ENCODE results near the gene PRR14L. TPM values are rescaled to one million over a fixed set of nuclear protein-coding genes. Genes with fewer than 3 reads are reported as not detected.
A peak's percentile ranks its signal among the peaks of the same experiment; 100 is the strongest.

Gene PRR14L
- total and polyA plus RNA-seq, 2 of the 13 experiments (the other 11 are each of a cell fraction or from before 2014, with no cell fraction given), result 6.6 to 16.5 TPM

DNA sequence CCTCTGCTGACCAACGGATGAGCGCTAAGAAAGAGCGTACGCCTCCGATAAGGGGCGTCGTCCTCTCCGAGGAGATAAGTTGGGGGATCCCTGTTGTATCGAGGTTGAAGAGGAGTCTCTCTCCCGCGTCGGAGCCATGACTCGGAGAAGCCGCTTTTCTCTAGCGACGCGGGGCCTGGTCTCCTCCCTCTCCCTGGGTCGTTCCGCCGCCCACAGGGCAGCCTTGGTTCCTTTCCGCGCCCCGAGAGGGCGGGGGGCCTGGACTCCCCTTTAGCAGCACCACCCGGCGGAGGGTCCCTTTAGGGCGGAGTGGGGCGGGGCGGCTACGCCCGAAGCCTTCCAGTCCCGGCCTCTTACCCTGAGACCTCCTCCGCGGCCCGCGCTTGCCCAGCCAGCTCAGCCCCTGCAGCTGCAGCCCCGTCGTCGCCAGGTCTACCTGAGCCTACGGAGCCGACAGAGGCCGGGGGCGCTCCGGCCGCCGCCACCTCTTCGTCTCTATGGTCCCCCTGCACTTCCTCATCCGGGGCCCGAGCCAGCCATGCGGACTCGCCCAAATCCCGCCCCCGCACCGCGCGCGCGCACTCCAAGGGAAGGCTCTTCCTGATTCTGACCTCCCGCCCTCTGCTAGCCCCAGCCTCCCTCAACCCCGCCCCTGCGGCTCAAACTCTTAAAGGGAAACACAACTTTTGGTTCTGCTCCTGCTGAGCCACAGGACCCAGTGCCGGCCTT is at the start of gene PRR14L (continued):
- TF ChIP-seq PHF20 (CRISPR knock-in tag; IDR thresholded peaks at IDR 0.05) (peak; percentile 96), ZNF891 (CRISPR knock-in tag; IDR thresholded peaks at IDR 0.05) (0 out of 2 replicates have a peak, but pooled peaks have one; percentile 51), ZNF430 (CRISPR knock-in tag; IDR thresholded peaks at IDR 0.05) (peak; percentile 86; the same call in 1 of the 2 replicates), ZSCAN20 (CRISPR knock-in tag; IDR thresholded peaks at IDR 0.05; ENCODE audit: borderline replicate concordance) (no peak), ELF1 (CRISPR knock-in tag; IDR thresholded peaks at IDR 0.05) (peak; percentile 99), SKI (IDR thresholded peaks at IDR 0.05; ENCODE audit: partially characterized antibody) (peak; percentile 44), WIZ (CRISPR knock-in tag; IDR thresholded peaks at IDR 0.05) (peak; percentile 70; the same call in 1 of the 2 replicates), TOPORS (CRISPR knock-in tag; IDR thresholded peaks at IDR 0.05) (peak; percentile 72), ZC3H13 (CRISPR knock-in tag; IDR thresholded peaks at IDR 0.05) (peak; percentile 73; the same call in 1 of the 2 replicates)
- TF ChIP-seq, protein P1, sequence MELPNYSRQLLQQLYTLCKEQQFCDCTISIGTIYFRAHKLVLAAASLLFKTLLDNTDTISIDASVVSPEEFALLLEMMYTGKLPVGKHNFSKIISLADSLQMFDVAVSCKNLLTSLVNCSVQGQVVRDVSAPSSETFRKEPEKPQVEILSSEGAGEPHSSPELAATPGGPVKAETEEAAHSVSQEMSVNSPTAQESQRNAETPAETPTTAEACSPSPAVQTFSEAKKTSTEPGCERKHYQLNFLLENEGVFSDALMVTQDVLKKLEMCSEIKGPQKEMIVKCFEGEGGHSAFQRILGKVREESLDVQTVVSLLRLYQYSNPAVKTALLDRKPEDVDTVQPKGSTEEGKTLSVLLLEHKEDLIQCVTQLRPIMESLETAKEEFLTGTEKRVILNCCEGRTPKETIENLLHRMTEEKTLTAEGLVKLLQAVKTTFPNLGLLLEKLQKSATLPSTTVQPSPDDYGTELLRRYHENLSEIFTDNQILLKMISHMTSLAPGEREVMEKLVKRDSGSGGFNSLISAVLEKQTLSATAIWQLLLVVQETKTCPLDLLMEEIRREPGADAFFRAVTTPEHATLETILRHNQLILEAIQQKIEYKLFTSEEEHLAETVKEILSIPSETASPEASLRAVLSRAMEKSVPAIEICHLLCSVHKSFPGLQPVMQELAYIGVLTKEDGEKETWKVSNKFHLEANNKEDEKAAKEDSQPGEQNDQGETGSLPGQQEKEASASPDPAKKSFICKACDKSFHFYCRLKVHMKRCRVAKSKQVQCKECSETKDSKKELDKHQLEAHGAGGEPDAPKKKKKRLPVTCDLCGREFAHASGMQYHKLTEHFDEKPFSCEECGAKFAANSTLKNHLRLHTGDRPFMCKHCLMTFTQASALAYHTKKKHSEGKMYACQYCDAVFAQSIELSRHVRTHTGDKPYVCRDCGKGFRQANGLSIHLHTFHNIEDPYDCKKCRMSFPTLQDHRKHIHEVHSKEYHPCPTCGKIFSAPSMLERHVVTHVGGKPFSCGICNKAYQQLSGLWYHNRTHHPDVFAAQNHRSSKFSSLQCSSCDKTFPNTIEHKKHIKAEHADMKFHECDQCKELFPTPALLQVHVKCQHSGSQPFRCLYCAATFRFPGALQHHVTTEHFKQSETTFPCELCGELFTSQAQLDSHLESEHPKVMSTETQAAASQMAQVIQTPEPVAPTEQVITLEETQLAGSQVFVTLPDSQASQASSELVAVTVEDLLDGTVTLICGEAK (IDR thresholded peaks at IDR 0.05), result no peak
- TF ChIP-seq, protein P1 (CRISPR knock-in tag; IDR thresholded peaks at IDR 0.05), result peak; percentile 66; the same call in 1 of the 2 replicates
- TF ChIP-seq, protein P2, sequence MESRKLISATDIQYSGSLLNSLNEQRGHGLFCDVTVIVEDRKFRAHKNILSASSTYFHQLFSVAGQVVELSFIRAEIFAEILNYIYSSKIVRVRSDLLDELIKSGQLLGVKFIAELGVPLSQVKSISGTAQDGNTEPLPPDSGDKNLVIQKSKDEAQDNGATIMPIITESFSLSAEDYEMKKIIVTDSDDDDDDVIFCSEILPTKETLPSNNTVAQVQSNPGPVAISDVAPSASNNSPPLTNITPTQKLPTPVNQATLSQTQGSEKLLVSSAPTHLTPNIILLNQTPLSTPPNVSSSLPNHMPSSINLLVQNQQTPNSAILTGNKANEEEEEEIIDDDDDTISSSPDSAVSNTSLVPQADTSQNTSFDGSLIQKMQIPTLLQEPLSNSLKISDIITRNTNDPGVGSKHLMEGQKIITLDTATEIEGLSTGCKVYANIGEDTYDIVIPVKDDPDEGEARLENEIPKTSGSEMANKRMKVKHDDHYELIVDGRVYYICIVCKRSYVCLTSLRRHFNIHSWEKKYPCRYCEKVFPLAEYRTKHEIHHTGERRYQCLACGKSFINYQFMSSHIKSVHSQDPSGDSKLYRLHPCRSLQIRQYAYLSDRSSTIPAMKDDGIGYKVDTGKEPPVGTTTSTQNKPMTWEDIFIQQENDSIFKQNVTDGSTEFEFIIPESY (CRISPR knock-in tag; IDR thresholded peaks at IDR 0.05), result no peak
- TF ChIP-seq, protein P3, sequence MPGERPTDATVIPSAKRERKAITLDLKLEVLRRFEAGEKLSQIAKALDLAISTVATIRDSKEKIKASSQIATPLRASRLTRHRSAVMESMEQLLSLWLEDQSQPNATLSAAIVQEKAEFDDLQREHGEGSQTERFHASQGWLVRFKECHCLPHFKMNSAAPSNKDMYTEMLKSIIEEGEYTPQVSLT (CRISPR knock-in tag; IDR thresholded peaks at IDR 0.05; ENCODE audit: borderline replicate concordance, low read depth), result no peak
- TF ChIP-seq, protein P4, sequence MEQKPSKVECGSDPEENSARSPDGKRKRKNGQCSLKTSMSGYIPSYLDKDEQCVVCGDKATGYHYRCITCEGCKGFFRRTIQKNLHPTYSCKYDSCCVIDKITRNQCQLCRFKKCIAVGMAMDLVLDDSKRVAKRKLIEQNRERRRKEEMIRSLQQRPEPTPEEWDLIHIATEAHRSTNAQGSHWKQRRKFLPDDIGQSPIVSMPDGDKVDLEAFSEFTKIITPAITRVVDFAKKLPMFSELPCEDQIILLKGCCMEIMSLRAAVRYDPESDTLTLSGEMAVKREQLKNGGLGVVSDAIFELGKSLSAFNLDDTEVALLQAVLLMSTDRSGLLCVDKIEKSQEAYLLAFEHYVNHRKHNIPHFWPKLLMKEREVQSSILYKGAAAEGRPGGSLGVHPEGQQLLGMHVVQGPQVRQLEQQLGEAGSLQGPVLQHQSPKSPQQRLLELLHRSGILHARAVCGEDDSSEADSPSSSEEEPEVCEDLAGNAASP (CRISPR knock-in tag; IDR thresholded peaks at IDR 0.05; ENCODE audit: borderline replicate concordance), result peak; percentile 60

All from HepG2 (cell line).